ENCODE results near the gene TOR3A. TPM values are rescaled to one million over a fixed set of nuclear protein-coding genes. Genes with fewer than 3 reads are reported as not detected.

Gene TOR3A
- total and polyA plus RNA-seq, 2 of the 13 experiments (the other 11 are each of a cell fraction or from before 2014, with no cell fraction given) = 14.7 to 28.4 TPM

GRCh38 chr1:179091691-179092165 lies 9.9 kb downstream of the TOR3A start (continued):
- TF ChIP-seq ZBTB40 (IDR thresholded peaks at IDR 0.05) = no peak
- TF ChIP-seq ZBTB40 (CRISPR knock-in tag; IDR thresholded peaks at IDR 0.05) = no peak
- TF ChIP-seq, protein P1, sequence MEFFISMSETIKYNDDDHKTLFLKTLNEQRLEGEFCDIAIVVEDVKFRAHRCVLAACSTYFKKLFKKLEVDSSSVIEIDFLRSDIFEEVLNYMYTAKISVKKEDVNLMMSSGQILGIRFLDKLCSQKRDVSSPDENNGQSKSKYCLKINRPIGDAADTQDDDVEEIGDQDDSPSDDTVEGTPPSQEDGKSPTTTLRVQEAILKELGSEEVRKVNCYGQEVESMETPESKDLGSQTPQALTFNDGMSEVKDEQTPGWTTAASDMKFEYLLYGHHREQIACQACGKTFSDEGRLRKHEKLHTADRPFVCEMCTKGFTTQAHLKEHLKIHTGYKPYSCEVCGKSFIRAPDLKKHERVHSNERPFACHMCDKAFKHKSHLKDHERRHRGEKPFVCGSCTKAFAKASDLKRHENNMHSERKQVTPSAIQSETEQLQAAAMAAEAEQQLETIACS (CRISPR knock-in tag; IDR thresholded peaks at IDR 0.05) = no peak
- no peak for TF ChIP-seq ZNF790 (CRISPR knock-in tag; IDR thresholded peaks at IDR 0.05; ENCODE audit: borderline replicate concordance)
- TF ChIP-seq MLLT10 (CRISPR knock-in tag; IDR thresholded peaks at IDR 0.05) = no peak
- no peak for TF ChIP-seq ZNF724P (CRISPR knock-in tag; IDR thresholded peaks at IDR 0.05; ENCODE audit: borderline replicate concordance)
- TF ChIP-seq SP1 (IDR thresholded peaks at IDR 0.05) = no peak
- no peak for TF ChIP-seq SP1 (CRISPR knock-in tag; IDR thresholded peaks at IDR 0.05)
- TF ChIP-seq ZSCAN29 (CRISPR knock-in tag; conservative IDR thresholded peaks at IDR 0.05) = no peak
- TF ChIP-seq HNRNPH1 (optimal IDR thresholded peaks at IDR 0.05; ENCODE audit: low read depth, low read length) = no peak
- no peak for TF ChIP-seq ZNF274 (CRISPR knock-in tag; IDR thresholded peaks at IDR 0.05)
- no peak for TF ChIP-seq ZNF713 (CRISPR knock-in tag; IDR thresholded peaks at IDR 0.05)
- TF ChIP-seq NRL (CRISPR knock-in tag; IDR thresholded peaks at IDR 0.05; ENCODE audit: borderline replicate concordance) = no peak
- TF ChIP-seq KDM5B (CRISPR knock-in tag; IDR thresholded peaks at IDR 0.05; ENCODE audit: borderline replicate concordance) = peak; percentile 41; the same call in 1 of the 2 replicates
- TF ChIP-seq, protein P2, sequence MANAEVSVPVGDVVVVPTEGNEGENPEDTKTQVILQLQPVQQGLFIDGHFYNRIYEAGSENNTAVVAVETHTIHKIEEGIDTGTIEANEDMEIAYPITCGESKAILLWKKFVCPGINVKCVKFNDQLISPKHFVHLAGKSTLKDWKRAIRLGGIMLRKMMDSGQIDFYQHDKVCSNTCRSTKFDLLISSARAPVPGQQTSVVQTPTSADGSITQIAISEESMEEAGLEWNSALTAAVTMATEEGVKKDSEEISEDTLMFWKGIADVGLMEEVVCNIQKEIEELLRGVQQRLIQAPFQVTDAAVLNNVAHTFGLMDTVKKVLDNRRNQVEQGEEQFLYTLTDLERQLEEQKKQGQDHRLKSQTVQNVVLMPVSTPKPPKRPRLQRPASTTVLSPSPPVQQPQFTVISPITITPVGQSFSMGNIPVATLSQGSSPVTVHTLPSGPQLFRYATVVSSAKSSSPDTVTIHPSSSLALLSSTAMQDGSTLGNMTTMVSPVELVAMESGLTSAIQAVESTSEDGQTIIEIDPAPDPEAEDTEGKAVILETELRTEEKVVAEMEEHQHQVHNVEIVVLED (CRISPR knock-in tag; IDR thresholded peaks at IDR 0.05; ENCODE audit: borderline replicate concordance) = no peak
- peak; percentile 52; the same call in 1 of the 2 replicates for TF ChIP-seq HDAC1 (CRISPR knock-in tag; IDR thresholded peaks at IDR 0.05)
- no peak for TF ChIP-seq ZNF180 (CRISPR knock-in tag; IDR thresholded peaks at IDR 0.05; ENCODE audit: borderline replicate concordance, low read depth)

Measured in HepG2 (cell line).